ENCODE measurements around the gene TAAR5.

DNA sequence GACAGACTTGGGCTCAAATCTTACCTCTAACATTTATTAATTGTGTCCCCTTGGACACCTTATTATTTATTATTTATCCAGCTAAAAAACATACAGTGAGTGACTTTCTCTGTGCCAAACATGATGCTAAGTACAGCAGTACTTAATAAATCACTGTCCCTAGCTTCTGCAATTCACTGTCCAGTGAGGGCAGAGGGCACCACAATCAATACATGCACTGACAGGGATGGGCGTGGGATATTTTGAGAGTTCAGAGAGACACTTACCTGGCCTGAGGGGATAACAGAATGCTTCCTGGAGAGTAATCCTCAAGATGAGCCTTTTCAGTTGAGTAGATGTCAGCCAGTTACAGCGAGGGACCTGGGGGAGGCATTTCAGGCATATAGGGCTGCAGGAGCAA is 43.8 kb upstream of the TAAR5 start:
- TF ChIP-seq, protein P1, sequence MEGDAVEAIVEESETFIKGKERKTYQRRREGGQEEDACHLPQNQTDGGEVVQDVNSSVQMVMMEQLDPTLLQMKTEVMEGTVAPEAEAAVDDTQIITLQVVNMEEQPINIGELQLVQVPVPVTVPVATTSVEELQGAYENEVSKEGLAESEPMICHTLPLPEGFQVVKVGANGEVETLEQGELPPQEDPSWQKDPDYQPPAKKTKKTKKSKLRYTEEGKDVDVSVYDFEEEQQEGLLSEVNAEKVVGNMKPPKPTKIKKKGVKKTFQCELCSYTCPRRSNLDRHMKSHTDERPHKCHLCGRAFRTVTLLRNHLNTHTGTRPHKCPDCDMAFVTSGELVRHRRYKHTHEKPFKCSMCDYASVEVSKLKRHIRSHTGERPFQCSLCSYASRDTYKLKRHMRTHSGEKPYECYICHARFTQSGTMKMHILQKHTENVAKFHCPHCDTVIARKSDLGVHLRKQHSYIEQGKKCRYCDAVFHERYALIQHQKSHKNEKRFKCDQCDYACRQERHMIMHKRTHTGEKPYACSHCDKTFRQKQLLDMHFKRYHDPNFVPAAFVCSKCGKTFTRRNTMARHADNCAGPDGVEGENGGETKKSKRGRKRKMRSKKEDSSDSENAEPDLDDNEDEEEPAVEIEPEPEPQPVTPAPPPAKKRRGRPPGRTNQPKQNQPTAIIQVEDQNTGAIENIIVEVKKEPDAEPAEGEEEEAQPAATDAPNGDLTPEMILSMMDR (IDR thresholded peaks at IDR 0.05), result no peak
- no peak for TF ChIP-seq POLR2A (IDR thresholded peaks at IDR 0.05)
